ENCODE measurements around the gene FN1.

- TF ChIP-seq CTCF (conservative IDR thresholded peaks at IDR 0.05) = no peak
- no peak for TF ChIP-seq EZH2 (IDR thresholded peaks at IDR 0.05; ENCODE audit: low read depth)
These were observed 61.9 kb downstream of the FN1 start for GRCh38 chr2:215374002-215374401.

Measured in PC-9 (cell line).